Stimulated activated CD8-positive, alpha-beta memory T cell treated with anti-CD3 and anti-CD28 coated beads, Interleukin-15, amount 100 ng/mL, for 24 hours (primary cell): ENCODE data around the gene MACROH2A1.
"Not testable (repeated sequence)": the region's sequence is repeated elsewhere in the genome, so short reads cannot be mapped to it uniquely, and the experiment has no call there.

Experiments used
- DNase-seq: peaks from one replicate; pipeline ENCODE4 v3.0.0-alpha.2; 2020; ENCODE audit warnings: low read depth

The MACROH2A1 gene

GRCh38 chr5:135376961-135377624 lies 21.9 kb downstream of the MACROH2A1 start:
- no peak for DNase-seq

- no peak for DNase-seq
Observed at GRCh38 chr5:135375040-135375793, 23.8 kb downstream of the MACROH2A1 start.

DNA sequence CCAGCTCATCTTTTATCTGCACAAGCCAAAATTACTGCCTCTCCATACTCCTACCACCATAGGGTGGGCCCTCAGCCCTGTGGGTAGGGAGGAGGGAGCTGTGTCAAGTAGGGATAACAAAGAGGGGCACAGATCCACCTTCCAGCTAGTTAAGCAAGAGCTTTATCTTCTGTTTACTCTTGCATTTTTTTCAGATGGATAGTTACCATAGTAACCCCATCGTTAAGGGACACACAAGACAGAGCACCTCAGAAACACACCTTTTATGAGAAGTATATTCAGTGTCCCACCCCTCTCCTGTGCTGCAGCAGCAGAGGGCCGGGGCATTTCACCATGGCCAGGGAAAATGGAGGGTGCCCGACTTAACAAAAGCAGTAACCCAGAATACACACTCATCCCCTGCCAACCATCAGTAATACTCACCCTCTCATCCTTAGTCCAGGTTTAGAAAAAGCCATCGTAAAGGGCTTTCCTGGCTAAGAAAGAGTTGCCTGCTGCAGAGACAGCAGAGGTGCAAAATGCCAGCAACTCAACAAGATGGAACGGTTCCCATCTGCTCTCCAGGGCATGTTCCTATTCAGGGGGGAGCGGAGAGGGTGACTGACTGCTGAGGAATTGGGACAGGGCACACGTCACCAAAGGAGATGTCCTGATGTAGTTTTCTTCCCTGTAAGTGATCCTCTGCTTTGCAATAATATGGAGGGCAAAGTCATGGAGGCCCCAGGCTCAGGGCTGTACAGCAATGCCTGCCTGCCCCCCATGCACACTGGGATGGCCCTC lies 25.1 kb downstream of the MACROH2A1 start:
- no peak for DNase-seq

DNA sequence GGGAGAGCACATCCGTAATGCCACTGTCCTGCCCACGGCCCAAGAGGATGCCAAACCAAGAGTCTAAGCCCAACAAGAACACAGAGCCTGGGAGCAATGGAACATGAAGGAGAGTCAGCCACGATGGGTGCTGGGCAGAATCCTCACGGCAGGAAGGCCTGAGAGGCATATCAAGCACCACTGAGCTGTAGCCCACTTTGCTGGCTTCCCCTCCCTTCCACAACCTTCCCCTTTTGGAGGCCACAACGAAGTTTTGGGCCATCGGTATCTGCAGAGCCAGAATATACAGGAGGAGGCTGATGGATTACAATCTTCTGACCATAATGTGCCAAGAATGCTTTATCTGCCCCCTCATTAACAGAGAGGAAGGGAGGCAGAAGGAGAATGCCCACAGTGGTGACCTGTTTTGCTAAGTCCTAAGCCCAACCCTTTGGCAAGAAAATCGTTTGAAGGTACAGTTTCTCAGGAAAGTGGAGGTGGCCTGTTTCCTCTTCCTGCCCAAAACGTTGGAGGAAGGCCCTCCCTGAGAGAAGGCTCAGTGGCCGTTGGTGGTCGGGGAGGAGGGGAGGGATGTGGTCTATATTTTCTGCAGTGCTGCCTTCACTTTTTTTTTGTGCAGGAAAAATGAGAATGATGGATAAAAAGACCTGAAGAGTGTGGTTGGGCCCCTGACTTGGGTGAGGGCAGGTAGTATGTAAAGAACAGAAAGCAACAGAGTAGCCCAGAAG lies 26.2 kb downstream of the MACROH2A1 start:
- no peak for DNase-seq

DNA sequence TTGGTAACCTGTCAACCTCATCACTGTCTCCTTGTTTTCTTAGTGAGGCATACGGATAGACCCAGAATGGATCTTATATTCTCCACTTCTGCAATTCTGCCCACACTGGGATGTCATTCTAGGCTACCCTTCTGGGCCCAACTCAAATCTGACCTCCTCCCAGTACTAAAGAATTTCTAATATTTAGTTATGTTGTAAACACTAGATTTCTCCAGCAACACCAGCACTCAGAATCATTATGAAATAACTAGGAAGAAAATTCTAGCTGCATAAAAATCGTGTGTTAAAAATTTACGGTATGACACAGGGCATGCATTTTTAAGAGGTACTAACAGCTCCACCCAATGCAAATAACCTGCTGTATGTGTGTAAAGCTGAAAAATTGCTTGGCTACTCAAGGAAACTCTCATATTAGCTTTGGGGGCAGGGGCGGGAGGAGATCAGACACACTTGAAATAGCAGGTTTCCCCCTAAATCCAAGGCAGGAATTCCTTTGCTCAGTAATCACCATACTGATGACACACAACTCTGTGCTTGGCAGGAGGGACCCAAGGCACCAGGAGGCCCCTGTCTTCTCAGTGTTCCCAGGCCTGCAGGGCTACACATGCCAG lies 27.3 kb downstream of the MACROH2A1 start:
- no peak for DNase-seq

DNA sequence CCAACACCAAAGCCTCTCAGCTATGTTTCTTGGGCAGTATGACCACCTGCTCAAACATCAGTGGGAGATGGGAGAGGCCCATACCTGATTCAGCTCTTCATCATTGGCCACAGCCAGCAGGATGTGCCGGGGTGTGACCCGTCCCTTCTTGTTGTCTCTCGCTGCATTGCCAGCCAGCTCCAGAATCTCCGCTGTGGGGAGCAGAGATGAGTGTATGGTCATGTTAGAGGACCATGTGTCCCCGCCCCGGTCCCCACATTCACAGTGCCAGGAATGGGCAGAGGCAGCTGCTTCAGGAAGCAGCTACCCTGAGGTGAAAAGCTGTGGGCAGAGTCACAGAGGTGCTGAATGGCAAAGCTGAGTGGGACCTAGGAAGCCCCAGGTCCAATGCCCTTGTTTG lies 29.1 kb downstream of the MACROH2A1 start:
- no peak for DNase-seq

- no peak for DNase-seq
Observed at GRCh38 chr5:135367554-135367953, 31.5 kb downstream of the MACROH2A1 start.

GRCh38 chr5:135367076-135367475 lies 32.0 kb downstream of the MACROH2A1 start:
- no peak for DNase-seq

DNA sequence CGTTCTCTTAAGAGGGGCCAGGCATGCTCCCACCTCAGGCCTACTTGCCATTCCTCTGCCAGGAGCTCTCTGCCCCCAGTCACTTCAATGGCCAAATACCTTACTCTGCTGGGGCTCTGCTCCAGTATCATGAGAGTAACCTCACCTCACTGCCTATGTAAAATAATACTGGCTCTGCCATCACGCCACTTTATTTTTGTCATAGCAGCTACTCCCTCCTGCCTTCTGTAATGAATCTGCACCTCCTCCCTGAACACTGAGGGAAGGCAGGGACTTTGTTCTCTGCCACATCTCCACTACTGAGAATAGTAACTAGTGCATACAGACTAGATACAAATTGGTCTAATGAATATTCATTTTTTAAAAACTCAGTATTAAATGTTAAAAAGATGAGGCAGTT lies 33.8 kb downstream of the MACROH2A1 start:
- DNase-seq, result no peak

DNA sequence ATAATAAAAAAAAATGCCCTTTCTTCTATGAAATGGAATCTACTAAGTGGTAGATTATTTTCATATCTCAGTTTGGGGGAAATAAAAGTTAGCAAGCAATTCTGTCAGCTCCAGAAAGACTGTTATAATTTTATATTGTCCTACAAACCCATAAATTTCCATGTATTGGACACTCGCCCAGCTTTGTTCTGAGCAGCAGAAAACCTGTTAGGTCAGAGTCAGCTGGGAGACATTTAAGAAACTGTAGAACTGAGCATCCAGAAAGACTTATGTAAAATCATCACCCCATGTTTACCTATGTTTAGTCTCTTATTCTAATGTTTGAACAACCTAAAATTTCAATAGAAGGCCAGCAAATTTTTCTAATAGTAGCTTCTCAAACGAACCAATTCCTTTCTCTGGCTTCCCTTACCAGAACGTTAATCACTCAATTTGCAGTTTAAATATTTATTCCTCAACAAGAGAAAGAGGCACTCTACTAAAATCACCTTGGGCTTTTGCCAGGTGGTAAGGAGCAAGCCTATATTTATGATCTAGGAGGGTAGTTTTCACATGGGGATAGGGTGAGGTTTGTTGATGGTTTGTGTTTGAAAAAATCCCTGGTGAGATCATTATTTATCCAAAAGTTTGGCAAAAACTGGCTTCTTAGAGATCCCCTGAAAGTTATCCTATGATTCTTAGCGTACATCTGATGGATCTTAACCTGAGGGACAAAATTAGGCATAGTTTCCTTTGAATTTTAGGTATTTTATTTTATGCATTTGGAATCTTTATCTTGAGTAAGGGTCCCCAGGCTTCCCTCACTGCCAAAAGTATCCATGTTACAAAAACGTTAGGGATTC lies 34.4 kb downstream of the MACROH2A1 start:
- no peak for DNase-seq

DNA sequence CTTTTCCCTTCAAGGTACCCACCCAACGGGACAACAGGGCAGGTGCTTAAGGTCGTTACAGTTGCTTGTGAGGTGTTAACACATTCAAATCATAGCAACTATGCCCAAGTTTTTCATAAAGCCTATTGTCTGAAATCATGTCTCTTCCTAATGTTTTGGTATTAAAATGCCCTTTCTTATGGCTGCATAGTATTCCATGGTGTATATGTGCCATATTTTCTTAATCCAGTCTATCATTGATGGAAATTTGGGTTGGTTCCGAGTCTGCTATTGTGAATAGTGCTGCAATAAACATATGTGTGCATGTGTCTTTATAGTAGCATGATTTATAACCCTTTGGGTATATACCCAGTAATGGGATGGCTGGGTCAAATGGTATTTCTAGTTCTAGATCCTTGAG lies 35.7 kb downstream of the MACROH2A1 start:
- DNase-seq, result not testable (repeated sequence)

DNA sequence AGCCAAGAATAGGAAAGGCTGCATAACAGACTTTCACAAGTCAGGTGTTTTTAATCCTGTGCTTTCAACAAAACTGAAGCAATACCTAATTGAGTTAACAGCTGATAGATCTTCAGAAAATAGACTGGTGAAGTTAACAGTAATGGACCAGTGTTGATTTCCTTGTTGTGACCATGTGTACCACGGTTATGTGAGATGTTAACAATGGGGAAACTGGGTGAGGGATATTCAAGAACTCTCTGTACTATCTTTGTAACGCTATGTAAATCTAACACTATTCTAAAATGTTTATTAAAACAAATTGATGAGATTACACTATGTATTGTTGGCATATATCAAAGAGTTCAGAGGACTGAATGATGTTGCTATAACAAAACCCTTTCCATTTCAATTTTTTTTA lies 36.9 kb downstream of the MACROH2A1 start:
- no peak for DNase-seq

DNA sequence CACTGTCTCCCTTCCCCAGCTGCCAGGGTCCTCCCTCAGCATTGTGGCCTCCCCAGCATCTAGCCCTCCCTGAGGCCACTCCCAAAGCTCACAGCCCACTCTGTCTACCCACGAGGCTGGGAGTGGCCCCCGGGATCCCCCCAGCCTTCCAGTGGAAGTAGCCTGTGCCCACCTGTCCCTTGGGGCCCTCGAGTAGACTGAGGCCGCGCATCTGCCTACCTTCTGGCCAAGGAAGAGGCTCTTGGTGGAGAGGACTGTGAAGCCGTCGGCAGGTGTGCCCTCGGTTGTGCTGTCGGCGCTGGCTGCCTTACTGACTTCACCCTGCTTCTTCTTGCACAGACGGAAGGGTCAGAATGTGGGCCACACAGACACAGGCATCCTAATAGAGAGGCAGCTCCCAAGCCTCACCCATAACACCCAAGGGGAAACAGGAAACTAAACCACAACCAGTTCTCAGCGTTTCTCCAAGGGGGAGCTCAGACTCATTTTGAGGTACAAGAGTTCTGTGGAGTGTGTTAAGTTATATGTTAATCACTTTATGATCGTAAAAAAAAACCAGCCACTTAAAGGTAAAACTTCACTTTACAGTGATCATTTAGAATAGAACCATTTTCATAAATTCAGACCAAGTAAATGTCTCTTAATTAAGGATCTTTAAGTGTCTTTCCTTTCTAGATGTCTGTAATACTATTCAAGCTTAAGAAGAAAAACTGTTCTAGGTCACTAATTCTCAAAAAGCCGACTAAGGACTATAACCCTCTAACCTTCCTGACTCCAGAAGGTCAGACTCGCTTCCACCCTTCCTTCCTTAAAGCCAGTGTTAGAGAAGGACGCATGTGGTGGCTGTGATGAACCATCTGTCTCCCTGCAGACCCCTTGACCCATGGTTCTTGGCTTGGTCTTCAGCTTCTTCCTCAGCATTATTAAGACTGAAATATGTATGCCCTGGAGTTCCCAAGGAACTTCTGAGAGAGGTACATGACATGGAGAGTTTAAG lies 38.5 kb downstream of the MACROH2A1 start:
- no peak for DNase-seq

GRCh38 chr5:135359374-135360165 lies 39.5 kb downstream of the MACROH2A1 start:
- DNase-seq, result no peak

- no peak for DNase-seq
Observed at GRCh38 chr5:135357685-135358084, 41.3 kb downstream of the MACROH2A1 start.

DNA sequence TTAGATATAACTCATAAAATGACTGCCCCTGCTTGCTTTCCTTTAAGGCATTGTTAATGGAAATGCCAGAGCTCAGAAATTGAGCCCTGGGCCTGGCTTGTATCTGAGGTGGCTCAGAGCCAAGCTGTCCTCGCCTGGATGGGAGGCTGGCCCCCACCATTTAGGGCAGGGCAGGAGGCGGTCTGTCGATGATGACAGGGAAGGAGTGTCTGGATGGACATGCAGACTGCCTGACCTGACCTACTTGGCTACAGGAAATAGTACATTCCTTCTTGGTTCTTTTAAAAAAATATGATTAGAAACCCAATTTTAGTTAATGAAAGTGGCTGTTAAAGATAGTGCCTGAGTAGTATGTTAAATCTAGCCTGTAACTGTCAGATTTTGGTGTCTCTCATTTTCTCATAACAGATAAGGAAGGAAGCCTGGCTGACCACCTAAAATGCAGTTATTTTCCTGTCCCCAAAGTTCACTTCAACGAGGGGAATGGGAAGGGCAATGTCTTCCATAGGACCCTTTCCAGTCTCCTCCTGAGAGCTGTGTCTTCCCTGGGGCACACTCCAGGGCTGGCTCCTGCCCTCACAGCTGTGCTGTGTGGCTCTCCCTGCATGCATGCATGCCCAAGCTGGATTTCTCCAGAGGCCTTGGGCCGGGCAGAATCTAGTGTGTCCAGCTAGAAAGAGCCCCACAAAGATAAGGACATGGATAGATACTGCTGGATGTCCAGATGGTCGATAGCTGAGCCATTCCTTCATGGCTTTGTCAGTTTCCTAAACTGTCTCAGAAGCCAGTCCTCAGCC lies 42.3 kb downstream of the MACROH2A1 start:
- no peak for DNase-seq

GRCh38 chr5:135355169-135355568 lies 43.9 kb downstream of the MACROH2A1 start:
- DNase-seq, result no peak
